ENCODE results near the gene CCDC122.

- TF ChIP-seq, protein P1, sequence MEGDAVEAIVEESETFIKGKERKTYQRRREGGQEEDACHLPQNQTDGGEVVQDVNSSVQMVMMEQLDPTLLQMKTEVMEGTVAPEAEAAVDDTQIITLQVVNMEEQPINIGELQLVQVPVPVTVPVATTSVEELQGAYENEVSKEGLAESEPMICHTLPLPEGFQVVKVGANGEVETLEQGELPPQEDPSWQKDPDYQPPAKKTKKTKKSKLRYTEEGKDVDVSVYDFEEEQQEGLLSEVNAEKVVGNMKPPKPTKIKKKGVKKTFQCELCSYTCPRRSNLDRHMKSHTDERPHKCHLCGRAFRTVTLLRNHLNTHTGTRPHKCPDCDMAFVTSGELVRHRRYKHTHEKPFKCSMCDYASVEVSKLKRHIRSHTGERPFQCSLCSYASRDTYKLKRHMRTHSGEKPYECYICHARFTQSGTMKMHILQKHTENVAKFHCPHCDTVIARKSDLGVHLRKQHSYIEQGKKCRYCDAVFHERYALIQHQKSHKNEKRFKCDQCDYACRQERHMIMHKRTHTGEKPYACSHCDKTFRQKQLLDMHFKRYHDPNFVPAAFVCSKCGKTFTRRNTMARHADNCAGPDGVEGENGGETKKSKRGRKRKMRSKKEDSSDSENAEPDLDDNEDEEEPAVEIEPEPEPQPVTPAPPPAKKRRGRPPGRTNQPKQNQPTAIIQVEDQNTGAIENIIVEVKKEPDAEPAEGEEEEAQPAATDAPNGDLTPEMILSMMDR (conservative IDR thresholded peaks at IDR 0.05 in 1 of 2, IDR thresholded peaks at IDR 0.05 in 1 of 2; ENCODE audit: extremely low read depth in 1 of 2, insufficient read depth in 1 of 2, low read depth in 1 of 2, low read length in 2 of 2): no peak
- TF ChIP-seq EZH2 (IDR thresholded peaks at IDR 0.05; ENCODE audit: borderline replicate concordance, low read length): no peak
Observed at GRCh38 chr13:43915451-43915850, 35.9 kb upstream of the CCDC122 start.
